NCI-H2107 treated with DMSO at 0.1 percent for 48 hours (cell line): Measurements from ENCODE around the gene MRPS22.
"Not testable (repeated sequence)": the region's sequence is repeated elsewhere in the genome, so short reads cannot be mapped to it uniquely, and the experiment has no call there.

Experiments used
- DNase-seq: peaks from one replicate; lab custom pipeline; 2025; ENCODE audit not compliant: unreplicated experiment; lab: John Stamatoyannopoulos, UW

MRPS22 gene

GRCh38 chr3:139389552-139390368 is 45.9 kb downstream of the MRPS22 start, which contains the start of gene COPB2:
TSS of gene COPB2 (minus strand) at chr3:139389647. CDS start at chr3:139389550, 97 bp downstream.
- peak; percentile 98 for DNase-seq

- no peak for DNase-seq
Measured at GRCh38 chr3:139394116-139394515, 50.3 kb downstream of the MRPS22 start.

DNA sequence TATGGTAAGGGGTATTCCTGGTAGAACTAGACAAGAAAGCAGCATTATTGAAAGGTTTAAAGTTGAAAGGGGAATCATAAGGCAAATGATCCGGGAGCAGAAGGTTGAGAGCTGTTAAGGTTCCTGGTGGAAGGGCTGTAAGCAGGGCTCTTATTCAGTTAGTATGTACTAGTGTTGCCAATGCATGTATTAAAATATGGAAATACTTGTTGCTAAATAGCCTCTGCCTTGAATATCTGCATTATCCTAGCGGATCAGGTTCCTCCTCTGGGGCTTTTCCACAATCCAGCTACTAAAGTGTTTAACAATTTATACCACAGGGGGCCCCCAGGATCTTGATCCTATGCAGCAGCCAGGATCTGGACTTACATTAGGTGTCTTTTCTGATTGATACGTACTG is 52.9 kb downstream of the MRPS22 start:
- DNase-seq: no peak

DNA sequence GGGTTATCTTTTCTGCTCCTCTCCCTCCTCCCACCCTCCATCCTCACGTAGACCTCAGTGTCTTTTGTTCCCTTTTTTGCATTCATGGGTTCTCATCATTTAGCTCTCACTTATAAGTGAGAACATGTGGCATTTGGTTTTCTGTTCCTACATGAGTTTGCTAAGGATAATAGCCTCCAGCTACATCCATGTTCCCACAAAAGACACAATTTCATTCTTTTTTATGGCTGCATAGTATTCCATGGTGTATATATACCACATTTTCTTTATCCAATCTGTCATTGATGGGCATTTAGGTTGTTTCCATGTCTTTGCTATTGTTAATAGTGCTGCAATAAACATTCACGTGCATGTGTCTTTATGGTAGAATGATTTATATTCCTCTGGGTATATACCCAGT is 57.3 kb downstream of the MRPS22 start:
- not testable (repeated sequence) for DNase-seq
